GM18858 (cell line): ENCODE results near the gene AP3D1.
A peak's percentile ranks its signal among the peaks of the same experiment; 100 is the strongest.
"Not testable (repeated sequence)": the region's sequence is repeated elsewhere in the genome, so short reads cannot be mapped to it uniquely, and the experiment has no call there.

Experiments used
- ATAC-seq: cut with Tn5 transposase; IDR thresholded peaks from one replicate; pipeline ENCODE4 v1.9.1; 2021; ENCODE audit not compliant: unreplicated experiment

The AP3D1 gene

GRCh38 chr19:2151339-2152229, at the start of gene AP3D1:
AP3D1 (minus strand) TSS chr19:2151566; CDS start chr19:2151334, 232 bp downstream.
- peak; percentile 67 for ATAC-seq

- not testable (repeated sequence) for ATAC-seq
These were observed 49.4 kb upstream of the AP3D1 start for GRCh38 chr19:2200624-2201294.

- ATAC-seq: no peak
These were observed 48.7 kb upstream of the AP3D1 start for GRCh38 chr19:2199861-2200623.

DNA sequence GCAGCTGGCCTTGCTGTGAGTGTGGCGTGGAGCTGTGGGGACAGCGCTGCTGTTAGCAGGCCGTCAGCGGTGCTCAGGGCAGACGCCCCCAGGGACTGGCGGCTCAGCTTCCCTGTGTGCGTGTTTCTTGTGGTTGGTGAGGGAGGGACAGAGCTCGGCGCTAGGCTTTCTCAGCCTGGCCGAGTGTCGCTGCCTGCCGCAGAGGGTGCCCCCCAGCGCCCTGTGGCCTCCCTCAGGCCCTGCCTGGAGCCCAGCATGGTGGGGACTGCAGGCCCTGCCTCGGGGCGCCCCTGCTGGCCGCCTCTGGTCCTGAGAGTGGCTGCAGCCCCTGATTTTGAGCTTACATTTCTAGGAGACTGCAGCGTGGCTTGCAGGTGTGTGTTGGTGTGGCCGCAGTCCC, 47.8 kb upstream of the AP3D1 start:
- ATAC-seq: no peak

- no peak for ATAC-seq
These were observed 47.0 kb upstream of the AP3D1 start for GRCh38 chr19:2198317-2198716.

DNA sequence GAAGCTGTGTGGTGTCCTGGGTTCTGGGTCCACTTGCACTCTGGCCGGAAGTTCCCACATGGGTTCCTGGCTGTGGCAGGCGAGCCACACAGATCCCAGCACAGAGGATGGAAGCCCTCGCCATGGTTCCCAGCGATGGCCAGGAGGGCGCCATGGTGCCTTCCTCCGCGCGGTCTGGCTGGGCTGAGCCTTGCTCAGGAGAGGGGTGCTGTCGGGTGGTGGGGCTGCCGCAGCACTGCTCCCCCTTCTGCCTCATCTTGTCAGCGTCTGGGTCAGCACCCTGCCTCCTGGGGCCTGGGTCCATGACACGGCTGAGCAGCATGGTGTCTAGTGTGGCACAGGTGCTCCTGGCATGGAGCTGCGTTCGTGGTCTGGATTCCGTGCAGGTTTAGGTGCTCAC, 45.9 kb upstream of the AP3D1 start:
- no peak for ATAC-seq

DNA sequence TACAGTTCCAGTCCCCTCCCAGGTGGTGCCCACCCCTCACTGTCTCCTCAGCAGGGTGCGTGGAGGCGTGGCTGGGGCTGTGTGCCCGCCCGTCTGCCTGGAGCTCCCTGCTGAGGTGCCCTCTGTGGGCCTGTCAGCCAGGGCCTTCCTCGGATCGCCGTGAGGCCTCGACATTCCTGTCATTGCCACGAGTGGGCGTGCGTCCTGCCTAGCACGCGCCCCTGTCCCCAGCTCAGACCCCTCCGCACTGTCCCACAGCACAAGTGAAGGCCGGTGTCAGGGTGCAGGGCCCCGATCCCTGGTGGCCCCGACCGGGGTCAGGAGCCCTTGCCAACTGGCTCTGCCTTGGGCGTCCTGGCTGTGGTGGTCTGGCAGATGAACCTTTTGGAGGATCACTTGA, 44.5 kb upstream of the AP3D1 start:
- ATAC-seq: no peak

DNA sequence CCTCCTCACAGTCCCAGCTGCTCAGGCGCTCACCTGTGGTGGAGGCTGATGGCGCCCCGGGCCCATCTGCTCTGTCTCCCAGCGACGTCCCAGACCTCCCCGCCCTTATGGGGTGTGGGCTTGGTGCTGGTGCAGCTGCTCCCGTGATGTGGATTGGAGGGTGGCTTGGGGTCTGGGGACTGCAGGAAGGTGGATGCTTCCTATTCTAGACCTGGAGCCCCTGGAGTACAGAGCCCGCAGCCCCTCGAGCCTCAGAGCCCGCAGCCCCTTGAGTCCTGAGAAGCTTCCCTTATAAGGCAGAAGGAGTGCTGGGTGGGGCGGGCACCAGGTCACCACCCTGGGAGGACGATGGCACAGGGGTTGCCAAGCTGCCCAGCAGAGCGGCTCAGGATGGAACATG, 44.0 kb upstream of the AP3D1 start:
- no peak for ATAC-seq

DNA sequence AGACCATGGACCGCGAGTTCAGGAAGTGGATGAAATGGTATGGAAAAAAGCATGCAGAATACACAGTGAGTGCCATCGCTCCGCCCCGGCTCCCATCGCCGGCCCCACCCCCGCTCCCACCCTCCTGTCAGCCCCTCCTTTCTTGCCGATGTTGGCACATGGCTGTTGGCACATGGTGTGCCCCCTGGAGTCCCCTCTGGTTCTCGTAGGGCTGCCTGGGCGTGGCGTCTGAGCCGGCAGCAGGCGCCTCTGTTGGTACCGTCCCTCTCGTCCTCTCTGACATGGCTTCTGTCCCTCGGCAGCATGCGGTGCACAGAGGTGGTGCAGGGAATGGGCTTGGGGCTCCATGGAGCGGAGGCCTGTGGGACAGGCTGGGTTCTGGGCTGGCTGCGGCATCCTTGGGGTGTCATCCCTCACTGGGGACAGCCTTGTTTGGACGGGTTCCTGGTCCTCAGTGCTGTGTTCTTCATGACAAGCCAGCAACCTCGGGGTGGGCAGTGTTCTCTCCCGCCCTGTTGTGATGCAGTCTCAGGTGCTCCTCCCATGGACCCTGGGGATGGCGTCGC, 43.2 kb upstream of the AP3D1 start:
- no peak for ATAC-seq

GRCh38 chr19:2193807-2194206, 42.4 kb upstream of the AP3D1 start:
- ATAC-seq: no peak

DNA sequence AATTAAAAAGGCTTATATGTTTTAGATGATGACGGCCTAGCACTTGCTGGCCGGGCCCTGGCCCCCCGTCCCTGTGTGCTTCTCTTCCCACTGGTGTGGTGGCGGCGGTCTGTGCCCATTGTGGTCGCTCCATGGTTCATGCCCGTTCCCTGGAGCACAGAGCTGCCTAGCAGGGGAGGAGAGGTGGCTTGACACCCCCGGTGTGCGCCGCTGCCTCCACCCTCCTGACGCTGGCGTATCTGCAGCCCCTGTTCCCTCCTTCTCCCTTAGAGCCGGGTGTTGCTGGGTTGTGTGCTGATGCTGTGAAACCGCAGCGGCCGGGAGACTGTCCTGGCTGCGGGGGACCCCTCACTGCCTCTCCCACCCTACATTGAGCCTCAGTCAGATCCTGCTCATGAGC, 41.5 kb upstream of the AP3D1 start:
- no peak for ATAC-seq

DNA sequence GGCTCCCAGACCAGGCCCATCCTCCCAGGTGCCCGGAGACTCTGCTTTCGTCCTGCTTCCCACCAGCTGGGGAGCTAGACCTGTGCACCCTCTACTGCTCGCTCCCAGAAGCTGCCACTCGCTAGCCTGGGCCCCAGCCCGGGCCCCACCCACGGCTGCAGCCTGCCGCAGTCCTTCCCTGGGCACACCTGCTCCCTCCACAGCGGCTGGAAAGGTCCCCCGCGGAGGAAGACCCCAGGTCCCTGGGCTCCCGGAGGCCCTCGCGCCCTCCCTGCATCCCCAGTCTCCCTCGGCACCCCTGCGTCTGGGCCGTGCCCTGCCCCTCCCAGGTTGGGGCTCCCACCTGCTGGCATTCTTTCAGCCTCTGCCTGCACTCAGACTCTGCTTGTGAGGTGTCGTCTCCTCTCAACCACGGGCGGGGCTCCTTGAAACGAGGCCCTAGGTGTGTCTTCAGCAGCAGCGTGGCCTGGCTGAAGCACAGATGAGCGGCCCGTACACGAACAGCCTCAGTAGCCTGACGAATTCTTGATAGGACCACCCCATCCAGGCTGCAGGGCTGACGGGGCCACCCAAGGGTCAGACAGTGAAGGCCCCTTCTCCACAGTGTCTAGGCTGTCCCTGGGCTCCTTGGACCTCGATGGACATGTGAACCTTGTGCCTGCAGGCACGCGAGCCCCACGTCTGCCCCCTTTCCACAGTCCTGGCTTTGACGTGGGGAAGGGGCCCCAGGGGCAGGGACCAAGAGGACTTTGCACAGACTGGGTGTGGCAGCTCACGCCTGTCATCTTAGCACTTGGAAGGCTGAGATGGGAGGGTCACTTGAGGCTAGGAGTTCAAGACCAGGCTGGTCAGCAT, 40.3 kb upstream of the AP3D1 start:
- no peak for ATAC-seq

DNA sequence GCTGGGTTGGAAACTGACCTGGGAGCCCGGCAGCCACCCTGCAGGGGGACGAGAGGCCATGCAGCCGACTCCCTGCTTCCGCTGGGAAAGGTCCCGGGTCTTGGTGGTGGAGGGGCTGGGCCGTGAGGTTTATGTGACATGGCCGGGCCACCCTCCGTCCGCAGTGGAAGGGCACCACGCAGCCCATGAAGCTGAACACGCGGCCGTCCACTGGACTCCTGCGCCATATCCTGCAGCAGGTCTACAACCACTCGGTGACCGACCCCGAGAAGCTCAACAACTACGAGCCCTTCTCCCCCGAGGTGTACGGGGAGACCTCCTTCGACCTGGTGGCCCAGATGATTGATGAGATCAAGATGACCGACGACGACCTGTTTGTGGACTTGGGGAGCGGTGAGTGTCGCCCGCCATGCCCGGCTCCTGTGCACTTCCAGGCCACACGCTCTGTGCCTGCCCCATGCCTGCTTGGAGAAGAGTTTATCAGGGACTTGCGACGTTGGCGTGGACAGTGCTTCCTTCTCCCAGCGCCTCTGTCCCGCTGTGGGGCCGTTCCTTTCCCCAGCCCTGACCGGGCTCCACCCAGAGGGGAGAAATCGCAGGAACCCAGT, 39.6 kb upstream of the AP3D1 start:
- ATAC-seq: no peak

DNA sequence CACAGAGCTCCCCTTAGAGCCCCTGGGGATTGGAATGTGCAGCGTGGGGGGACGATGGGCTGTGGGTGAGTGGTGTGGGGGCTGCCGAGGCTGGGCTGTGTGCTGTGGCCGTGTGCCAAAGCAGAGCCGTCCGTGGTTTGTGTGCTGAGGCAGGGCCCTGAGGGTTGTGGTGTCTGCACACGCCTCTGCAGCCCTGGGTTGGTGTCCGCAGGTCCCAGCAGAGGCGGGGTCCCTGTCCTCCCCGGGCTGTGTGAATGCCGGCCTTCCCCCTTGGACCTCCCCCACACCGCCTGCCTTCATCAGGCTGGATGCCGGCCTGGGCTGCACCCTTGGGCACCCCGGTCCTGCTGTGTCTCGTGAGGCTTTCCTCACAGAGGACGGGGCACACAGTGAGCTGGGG, 38.5 kb upstream of the AP3D1 start:
- no peak for ATAC-seq

DNA sequence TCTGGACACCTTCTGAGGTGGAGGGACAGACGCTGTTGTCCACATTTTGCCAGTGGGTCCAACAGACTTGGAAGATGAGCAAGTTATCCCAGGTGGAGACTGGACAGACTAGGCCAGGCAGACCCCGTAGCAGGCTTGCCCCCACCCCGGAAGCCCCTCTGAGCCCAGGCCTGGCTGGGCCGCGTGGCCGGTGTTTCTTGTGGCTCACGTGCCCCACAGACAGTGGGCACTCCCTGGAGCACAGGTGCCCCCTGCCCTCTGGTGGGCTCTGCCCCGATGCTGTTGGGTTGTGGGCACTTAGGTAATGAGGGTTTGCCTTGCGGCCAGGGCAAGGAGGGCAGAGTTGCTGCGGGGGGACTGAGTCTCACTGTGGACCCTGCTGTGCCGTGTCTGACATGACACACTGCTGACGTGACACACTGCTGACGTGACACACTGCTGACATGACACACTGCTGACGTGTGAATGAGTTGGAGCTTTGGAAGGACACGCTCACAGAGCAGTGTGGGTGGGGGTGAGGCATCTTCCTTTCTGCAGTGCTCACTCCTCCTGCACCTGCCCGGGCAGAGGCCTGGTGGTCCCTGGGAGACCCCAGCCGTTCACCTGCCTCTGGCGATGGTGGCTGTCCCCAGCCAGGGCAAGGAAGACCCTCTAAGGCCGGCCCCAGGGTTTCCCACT, 37.5 kb upstream of the AP3D1 start:
- ATAC-seq: no peak

DNA sequence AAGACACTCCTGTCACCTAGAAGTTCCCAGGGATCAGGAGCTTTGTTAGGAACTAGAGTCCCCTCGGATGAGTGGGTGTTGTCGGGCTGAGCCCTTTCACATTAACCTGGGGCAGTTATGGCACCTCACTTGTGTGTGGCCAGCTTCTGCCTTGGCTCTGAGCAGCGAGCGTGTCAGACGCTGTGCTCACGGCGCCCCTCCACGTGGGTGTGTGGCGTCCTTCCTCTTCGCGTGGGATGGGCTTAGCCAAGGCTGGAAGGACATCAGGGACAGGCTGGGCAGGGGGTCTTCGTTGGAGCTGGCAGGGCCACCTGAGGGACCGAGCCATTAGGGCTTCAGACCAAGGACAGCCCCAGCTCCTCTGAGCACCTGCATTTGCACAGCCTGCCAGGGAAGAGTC, 35.8 kb upstream of the AP3D1 start:
- no peak for ATAC-seq

DNA sequence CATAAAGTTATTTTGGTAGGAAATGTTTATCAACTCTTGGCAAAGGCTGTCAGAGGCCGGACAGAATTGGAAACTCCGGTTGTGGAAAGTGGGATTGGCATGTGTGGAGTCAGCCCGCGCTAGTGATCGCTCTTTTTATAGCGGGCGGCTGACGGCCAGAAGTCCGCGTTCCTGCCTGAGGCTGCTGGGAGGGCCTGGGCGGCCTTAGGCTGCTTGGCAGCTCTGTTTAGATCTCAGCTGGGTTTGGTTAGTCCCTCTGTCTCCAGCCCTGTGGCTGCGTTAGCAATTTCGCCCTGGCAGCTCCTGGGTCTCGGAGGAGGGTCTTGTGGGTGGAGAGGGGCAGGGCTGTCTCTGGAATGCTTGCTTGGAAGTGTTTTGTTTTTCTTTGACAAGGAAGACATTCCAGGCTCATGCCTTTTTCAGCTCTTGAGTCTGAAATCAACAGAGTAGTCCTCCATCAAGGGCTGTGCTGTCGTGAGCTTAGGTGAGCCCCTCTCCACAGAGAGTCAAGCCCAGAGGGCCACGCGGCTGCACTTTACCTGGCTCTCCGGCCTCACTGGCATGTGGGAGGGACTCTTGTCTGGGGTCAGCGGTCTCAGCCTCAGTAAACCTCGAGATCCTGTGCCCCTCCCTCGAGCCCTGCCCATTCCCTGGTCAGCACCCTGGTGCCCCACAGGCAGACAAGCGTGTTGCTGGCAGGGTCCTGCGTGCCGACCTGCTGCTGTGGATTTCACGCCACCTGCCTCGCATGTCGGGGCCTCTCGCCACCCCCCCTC, 34.9 kb upstream of the AP3D1 start:
- ATAC-seq: no peak

GRCh38 chr19:2185734-2186070, 34.3 kb upstream of the AP3D1 start:
- ATAC-seq: no peak
